ENCODE data around the gene TTC7B.

DNA sequence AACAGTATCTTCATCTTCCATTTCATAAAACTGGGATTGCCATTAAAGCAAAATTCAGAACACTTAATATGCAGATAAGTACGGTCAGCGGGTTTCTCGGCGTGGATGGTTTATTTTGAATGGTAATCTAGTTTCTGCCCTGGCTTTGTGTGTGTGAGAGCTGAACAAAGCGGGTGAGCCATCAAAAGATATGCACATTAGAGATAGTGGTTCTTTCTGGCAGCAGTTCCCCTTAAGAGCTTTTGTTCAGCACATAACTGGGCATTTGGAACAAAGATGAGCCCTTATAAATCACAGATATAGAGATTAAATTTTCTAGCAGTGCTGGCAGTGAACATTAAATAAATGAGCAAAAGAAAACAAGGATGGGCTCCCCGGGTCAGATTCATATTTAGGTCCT lies 211.9 kb downstream of the TTC7B start:
- TF ChIP-seq CTCF (IDR thresholded peaks at IDR 0.05) (no peak), POLR2A (IDR thresholded peaks at IDR 0.05) (no peak), POLR2AphosphoS5 (IDR thresholded peaks at IDR 0.05) (no peak)
